ENCODE data around the gene PRAMEF6.
"Not testable (repeated sequence)": the region's sequence is repeated elsewhere in the genome, so short reads cannot be mapped to it uniquely, and the experiment has no call there.

PRAMEF6 gene
- long read RNA-seq, donor 1 = 0 reads
- long read RNA-seq, donor 2 = 0 reads
- long read RNA-seq, donor 3 = 0 reads
- long read RNA-seq, donor 4 = 0 reads
- long read RNA-seq, donor 5 = 0 reads
- long read RNA-seq, donor 6 = 0 reads
- long read RNA-seq, donor 7 = 0 reads
- long read RNA-seq, donor 8 = 0 reads

DNA sequence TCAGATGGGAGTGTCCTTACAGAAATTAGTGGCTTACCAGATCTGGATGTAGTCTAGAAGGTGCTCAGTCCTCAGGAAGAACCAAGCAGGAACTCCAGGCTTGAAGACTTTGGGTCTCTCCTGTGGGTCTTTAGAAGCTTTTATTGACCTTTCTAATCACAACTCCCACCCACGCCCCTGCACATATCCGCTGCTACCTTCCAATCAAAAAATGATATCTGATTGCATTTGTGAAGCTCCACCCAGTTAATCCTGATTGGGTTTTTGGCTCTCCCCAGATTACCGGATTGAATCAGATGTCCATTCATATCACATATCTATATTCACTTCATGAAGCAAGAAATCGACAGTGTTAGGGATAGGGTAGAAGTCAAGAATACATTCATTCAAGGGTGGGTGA, at the start of gene PRAMEF6:
Gene PRAMEF6, minus strand, starts transcription at position 101 of the 400 bp plus-strand sequence. CDS start 5,062 bp downstream, outside the sequence.
- DNase-seq = not testable (repeated sequence)

- not testable (repeated sequence) for DNase-seq
Observed at GRCh38 chr1:12924368-12924767, 23.0 kb downstream of the PRAMEF6 start.

- not testable (repeated sequence) for DNase-seq
Observed at GRCh38 chr1:12921749-12922148, 25.6 kb downstream of the PRAMEF6 start.

DNA sequence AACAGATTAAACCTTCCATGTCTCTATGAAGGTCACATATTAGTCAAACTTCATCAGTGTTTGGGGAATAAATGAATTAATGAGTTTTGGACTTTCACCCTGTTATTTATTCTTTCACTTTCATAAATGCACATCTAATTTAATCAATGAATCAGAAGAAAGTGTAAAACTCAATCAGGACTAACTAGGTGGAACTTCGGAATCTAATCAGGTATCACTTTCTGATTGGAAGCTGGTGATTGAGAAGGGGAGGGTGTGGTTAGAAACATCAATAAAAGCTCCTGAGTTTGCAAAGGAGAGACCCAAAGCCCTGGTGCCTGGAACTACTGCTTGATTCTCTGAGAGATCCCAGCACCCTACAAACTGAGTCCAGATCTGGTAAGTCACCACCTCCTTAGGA, 31.1 kb downstream of the PRAMEF6 start, which contains the start of gene PRAMEF7:
Gene PRAMEF7, plus strand, starts transcription at position 301 of the 400 bp plus-strand sequence. CDS start 1,083 bp downstream, outside the sequence.
- DNase-seq = not testable (repeated sequence)

- DNase-seq = not testable (repeated sequence)
Observed at GRCh38 chr1:12903793-12904572, 43.4 kb downstream of the PRAMEF6 start.

DNA sequence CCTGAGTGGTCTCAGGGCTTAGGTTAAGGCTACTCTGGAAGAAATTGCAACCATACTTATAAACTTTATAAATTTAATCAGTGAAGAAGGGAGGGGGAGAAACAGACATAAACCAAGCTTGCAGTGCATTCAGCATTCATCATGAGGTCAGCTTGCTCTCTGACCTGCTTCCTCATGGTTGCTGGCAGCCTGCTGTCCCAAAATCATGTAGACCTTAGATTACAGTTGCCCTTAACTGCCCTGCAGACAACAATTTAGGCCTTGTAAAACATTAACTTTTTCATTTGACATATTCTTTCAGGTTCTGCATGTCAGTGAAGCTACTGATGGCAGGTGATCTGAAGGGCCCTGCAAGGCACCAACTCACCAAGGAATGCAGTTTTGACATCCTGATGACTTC, 48.2 kb downstream of the PRAMEF6 start:
- DNase-seq = not testable (repeated sequence)

DNA sequence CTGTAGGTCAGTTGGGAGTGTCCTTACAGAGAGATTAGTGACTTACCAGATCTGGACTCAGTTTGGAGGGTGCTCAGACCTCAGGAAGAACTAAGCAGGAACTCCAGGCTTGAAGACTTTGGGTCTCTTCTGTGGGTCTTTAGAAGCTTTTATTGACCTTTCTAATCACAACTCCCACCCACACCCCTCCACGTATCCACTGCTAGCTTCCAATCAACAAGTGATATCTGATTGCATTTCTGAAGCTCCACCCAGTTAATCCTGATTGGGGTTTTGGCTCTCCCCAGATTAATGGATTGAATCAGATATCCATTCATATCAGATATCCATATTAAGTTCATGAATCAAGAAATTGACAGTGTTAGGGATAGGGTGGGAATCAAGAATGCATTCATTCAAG, 49.2 kb downstream of the PRAMEF6 start, which contains the start of gene PRAMEF10:
Gene PRAMEF10, minus strand, starts transcription at position 101 of the 400 bp plus-strand sequence. CDS start 2,423 bp downstream, outside the sequence.
- not testable (repeated sequence) for DNase-seq

Data from right kidney (tissue), 9 donors.